Measurements from ENCODE around the gene ENTPD5.
"Not testable (repeated sequence)": the region's sequence is repeated elsewhere in the genome, so short reads cannot be mapped to it uniquely, and the experiment has no call there.

The ENTPD5 gene

DNA sequence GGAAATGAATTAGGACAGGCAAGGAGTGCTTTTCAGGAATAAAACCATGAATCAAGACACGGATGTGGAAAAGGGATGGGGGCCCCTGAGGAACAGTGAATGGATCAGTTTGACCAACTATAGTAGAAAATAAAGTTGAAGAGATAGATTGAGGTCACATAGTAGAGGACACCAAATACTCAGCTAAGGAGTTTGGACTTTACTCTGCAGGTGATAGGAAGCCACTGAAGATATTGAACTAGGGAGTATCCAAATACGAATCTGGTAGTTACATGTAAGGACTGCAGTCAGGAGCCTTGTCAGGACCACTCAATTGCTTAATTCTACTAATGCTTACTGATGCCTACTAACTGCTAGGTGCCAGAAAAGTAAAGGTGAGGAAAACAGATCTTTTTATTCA is 20.4 kb downstream of the ENTPD5 start:
- no peak for DNase-seq

DNA sequence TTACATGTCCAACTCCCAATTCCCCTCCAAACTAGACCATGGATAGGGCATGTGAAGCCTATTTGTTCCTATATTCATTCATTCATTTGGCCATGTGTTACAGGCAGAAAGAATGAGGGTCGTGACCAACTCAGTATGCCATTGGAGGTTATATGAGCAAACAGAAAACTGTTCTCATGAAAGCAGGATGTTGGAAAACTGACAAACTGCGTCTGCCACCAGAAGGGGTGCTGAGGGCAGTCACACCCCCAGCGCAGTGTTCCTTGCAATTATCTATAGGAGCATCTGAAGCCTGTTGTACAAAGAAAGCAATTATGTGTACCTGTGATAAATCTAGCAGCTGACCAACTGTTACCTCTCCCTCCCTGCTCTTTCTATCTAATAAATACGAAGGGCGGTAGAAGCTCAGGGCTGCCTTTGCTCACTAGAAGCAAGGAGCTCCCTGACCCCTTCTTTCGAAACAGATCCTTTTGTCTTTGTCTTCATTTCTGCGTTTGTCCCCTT is 21.1 kb downstream of the ENTPD5 start:
- DNase-seq, result no peak

- DNase-seq, result no peak
These were observed 21.8 kb downstream of the ENTPD5 start for GRCh38 chr14:73997108-73997943.

DNA sequence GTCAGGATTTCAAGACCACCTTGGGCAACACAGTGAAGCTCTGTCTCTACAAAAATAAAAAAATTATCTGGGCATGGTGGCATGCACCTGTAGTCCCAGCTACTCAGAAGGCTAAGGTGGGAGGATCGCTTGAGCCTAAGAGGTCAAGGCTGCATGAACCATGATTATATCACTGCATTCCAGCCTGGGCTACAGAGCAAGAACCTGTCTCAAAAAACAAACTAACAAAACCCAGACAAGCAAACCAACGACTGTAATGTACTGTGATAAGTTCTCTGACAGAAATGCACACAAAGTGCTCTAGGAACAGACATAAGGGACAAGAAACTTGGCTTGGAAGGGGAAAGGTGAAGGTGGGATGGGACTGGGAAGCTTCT is 22.4 kb downstream of the ENTPD5 start:
- no peak for DNase-seq

GRCh38 chr14:73995977-73996378 is 23.1 kb downstream of the ENTPD5 start:
- DNase-seq, result no peak

DNA sequence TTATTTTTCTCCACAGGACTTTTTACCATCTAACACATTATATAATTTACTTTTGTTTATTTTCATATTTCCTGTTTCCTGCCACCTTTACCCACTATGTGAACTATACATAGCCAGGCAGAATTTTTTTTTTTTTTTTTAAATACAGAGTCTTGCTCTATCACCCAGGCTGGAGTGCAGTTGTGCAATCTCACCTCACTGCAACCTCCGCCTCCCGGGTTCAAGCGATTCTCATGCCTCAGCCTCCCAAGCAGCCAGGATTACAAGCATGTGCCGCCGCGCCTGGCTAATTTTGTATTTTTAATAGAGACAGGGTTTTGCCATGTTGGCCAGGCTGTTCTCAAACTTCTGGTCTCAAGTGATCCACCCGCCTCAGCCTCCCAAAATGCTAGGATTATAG is 24.2 kb downstream of the ENTPD5 start:
- not testable (repeated sequence) for DNase-seq

DNA sequence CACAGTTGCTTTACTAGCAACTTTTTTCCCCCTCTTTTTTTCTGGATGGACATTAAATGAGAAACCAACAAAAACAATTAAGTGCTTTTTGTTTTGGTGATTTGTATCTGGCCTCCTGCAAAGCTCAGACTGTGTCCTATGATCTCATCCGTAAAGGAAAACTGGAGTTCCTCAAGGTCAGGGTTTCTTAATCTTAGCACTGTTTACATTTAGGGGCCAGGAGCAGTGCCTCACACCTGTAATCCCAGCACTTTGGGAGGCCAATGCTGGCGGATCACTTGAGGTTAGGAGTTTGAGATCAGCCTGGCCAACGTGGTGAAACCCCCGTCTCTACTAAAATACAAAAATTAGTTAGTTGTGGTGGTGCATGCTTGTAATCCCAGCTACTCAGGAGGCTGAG is 28.0 kb downstream of the ENTPD5 start:
- DNase-seq, result no peak

DNA sequence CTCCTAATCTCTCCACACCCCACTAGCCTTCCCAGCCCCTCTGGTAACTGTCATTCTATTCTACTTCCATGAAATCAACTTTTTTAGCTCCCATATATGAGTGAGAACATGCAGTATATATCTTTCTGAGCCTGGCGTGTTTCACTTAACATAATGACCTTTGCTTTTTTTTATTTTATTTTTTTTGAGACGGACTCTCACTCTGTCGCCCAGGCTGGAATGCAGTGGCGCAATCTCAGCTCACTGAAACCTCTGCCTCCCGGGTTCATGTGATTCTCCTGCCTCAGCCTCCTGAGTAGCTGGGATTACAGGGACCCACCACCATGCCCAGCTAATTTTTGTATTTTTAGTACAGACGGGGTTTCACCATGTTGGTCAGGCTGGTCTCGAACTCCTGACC is 30.4 kb downstream of the ENTPD5 start:
- not testable (repeated sequence) for DNase-seq

DNA sequence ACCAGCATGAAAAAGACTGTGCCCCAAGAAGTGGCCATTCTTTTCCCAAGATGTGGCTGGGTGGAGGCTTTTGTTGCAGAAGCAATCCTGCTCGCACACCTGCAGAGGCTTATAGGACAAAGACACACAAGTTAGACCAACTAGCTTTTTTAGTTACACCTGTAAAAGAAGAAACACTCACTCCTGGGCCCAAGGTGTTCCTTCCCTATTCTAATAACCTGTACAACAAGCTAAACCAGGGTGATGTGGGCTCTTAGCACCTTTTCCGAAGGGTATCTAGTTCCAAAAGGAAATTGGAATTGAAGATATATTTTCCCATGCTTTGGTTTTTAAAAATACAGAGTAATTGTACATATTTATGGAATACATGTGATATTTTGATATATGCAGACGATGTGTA is 31.0 kb downstream of the ENTPD5 start:
- no peak for DNase-seq

DNA sequence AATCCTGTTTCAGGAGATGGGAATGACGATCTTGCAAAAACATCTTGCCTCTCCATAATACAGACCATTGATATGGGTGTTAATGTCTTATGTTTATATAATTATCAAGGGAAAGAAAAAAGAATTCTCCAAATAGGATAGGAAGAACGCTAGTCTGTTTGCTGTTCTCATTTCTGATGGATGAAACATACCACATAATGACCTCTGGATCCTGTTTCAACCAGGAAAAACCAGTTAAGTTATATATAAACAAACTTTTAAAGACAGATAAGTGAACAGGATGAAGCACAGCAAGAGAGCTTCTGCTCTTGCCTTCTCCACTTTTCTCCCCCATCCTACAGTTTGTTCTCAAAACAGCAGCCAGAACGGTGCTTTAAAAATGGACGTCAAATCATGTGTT is 41.2 kb downstream of the ENTPD5 start:
- DNase-seq, result no peak

DNA sequence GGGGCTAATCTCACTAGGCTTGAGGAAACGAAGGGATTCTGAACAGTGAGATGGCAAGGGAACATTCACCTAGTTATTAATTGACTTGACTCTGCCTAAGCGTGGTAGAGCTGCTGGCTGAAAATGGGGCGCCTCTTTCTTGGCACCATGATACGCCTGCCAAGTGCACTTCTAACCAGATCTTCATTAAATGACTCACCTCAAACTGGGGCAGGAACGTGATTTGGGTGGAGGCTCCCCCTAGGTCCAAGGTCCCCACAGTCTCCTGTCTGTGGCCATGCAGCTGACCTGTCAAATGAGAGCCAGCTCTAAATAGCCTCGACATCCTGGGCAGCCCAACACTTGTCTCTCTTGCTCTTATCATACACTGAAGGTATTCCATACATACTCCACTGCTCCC is 43.0 kb downstream of the ENTPD5 start:
- DNase-seq, result no peak

GRCh38 chr14:73973497-73973896 is 45.6 kb downstream of the ENTPD5 start:
- no peak for DNase-seq

- DNase-seq, result no peak
These were observed 50.2 kb downstream of the ENTPD5 start for GRCh38 chr14:73968885-73969284.

GRCh38 chr14:73965216-73965615 is 53.9 kb downstream of the ENTPD5 start:
- no peak for DNase-seq

DNA sequence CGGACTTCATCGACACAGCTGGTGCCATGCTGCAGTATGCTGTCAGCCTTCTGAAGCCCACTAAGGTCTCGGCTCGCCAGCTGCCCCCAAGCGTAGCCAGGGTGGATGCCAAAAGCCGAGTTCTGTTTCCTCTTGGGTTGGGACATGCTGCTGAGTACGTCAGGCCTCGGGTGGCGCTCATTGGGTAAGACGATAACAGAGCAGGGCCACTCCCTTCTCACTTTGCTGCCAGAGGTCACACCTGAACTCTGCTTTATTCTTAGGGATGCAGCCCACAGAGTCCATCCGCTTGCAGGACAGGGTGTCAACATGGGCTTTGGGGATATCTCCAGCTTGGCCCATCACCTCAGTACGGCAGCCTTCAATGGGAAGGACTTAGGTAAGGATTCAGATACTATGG is 57.9 kb downstream of the ENTPD5 start:
- no peak for DNase-seq

DNA sequence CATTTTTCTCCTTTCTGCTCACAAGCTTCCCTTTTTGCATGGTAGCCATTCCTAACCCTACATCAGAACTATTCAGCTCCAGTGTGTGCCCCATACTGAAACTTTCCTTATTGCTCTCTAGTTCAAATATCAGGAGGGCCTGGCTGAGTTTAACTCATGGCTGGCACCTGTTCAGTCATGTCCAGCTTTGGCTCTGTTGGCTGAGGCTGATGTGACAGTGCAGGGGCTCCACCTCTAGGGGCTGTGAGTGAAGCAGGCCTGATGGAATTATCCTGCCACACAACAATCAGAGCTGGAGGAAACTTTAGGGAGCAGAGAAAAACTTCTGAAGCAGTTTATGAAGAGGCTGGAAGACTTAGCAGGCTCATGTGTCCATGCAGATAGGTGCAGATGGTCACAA is 60.5 kb downstream of the ENTPD5 start:
- no peak for DNase-seq

- no peak for DNase-seq
These were observed 63.4 kb downstream of the ENTPD5 start for GRCh38 chr14:73955674-73956073.

DNA sequence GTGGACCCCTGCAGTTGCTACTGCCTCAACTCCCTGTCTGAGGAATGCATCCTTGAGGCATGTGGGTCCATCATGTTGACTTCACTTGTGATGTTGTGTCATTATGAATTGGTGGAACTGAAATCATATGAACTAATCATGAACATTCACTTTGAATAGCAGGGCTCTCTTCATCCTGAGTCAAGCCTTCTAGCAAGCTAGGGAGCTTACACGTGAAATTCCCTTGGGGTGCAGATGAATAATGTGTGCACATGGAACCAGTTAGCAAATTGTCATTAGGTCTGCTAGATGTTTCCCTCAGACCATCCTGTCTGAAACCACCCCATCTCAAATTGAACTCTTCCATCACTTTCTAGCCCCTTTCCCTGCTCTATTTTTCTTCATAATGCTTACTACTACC is 65.4 kb downstream of the ENTPD5 start:
- no peak for DNase-seq

GRCh38 chr14:73949752-73950734 is 69.0 kb downstream of the ENTPD5 start, which contains the start of the genes COQ6 and FAM161B:
Gene COQ6 (plus strand): TSS chr14:73950302. CDS start chr14:73950333, 31 bp downstream.
Gene FAM161B (minus strand): TSS chr14:73950094. CDS start chr14:73950026, 68 bp downstream.
- peak; percentile 81 for DNase-seq

DNA sequence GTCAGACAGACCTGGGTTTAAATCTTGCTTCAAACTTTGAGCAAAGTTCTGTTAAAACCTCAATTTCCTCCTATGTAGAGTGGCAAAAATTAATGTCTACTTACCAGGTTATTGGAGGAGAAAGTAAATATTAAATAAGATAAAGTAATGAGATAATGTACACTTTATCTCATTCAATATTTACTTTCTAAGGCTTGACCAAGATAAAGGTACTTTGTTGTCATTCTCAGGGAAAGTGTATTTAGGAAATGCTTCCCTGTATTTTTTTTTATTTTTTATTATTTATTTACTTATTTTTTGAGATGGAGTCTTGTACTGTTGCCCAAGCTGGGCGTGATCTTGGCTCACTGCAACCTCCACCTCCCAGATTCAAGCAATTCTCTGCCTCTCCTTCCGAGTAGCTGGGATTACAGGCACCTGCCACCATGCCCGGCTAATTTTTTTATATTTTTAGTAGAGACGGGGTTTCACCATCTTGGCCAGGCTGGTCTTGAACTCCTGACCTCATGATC is 73.9 kb downstream of the ENTPD5 start:
- DNase-seq, result no peak

GRCh38 chr14:73944432-73945158 is 74.5 kb downstream of the ENTPD5 start:
- DNase-seq, result no peak

DNA sequence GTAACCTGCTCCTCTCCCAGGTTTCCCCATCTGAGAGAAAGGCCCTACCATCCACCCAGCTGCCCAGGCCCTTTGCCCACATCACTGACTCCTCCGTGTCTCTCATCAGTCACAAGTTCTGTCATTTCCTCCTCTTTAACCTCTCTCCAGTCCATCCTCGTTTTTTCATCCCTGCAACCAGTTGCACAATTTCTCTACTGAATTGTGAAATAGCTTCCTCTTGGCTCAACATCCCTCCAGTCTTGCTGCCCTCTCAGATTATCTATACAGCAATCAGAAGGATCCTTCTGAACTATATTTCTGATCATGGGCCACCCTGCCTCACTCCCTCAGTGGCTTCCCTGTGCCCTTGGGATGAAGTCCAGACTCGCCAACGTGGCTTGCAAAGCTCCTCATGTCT is 76.0 kb downstream of the ENTPD5 start:
- no peak for DNase-seq

- no peak for DNase-seq
These were observed 76.9 kb downstream of the ENTPD5 start for GRCh38 chr14:73942180-73942579.
